GM12892 (cell line): Measurements from ENCODE around the gene GSC2.

Experiments
- POLR2A ChIP-seq: IDR thresholded peaks from 2 replicates; pipeline ENCODE4 v1.6.1; 2011; ENCODE audit warnings: low read depth, low read length, control low read depth
- POLR2AphosphoS5 ChIP-seq: IDR thresholded peaks from 2 replicates; pipeline ENCODE4 v1.6.1; 2011; ENCODE audit warnings: low read depth, low read length, control low read depth

- TF ChIP-seq POLR2AphosphoS5 (no peak), POLR2A (no peak)
Measured at GRCh38 chr22:19128009-19128401, 22.1 kb downstream of the GSC2 start.
